ENCODE measurements around the gene COL18A1. TPM values are rescaled to one million over a fixed set of nuclear protein-coding genes. Genes with fewer than 3 reads are reported as not detected.

COL18A1 gene
- total and polyA plus RNA-seq, 2 of the 8 experiments (the other 6 are each of a cell fraction or from before 2014, with no cell fraction given): 145 to 201 TPM

DNA sequence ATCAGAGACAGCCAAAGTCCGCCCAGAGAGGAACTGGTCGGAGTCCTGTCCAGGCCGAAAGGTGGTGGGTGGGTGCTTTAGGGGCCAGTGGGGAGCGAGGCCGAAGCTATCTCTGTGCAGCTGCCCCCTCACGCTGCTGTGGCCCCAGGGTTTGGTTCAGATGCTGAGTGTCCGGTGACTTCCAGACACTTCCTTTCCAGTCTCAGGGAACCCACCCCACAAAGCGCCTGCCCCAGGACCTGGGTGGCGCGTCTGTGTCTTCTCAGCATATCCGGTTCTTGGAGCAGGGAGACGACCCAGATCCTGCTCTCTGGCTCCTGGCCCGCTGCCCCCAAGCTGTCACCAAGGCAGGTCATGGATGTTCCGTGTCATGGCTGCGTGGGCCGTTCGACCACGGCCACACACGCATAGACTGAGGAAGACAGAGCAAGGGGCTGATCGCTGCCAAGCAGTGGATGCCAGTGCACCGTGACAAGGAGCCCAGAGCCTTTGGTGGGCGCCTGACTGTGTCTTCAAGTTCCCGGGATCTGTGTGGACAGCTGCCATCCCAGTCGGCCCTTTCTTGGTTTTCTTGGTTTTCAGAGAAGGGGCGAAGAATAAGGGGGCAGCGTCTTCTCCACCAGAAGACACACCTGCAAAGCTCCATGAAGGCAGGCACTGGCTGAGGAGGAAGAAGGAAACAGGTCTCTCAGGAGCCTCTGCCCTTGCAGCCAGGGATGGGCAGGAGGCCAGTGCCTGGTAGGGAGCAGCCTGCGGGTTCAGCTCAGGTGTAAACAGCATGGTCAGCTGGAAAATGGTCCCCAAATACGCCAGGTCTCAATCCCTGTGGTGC is 22.9 kb upstream of the COL18A1 start:
- Histone ChIP-seq H3K4ac (replicated peaks; ENCODE audit: insufficient read length, low read depth, low read length) (no peak overlapping the region), H4K5ac (ENCODE audit: insufficient read length, low read depth, low read length) (no peak overlapping the region), H3K4me2 (ENCODE audit: insufficient read depth in 1 of 2, low read depth in 2 of 2, low read length in 2 of 2) (no peak overlapping the region), H2AK5ac (ENCODE audit: low read depth, low read length) (no peak overlapping the region), H3K36me3 (ENCODE audit: control insufficient read depth in 2 of 4, insufficient read depth in 4 of 4, low read length in 3 of 4) (no peaks in the 10 kb centered on the region), H3K9ac (replicated peaks in 1 of 4; ENCODE audit: extremely low read depth in 1 of 4, low read depth in 3 of 4, low read length in 3 of 4) (no peak overlapping the region), H3K18ac (ENCODE audit: extremely low read depth, low read length) (no peak overlapping the region), H4K91ac (replicated peaks; ENCODE audit: insufficient read length, low read length) (no peak overlapping the region), H2BK12ac (ENCODE audit: low read depth, low read length) (peak overlapping the region; percentile 43; the same call in 1 of the 2 replicates), H3K56ac (replicated peaks; ENCODE audit: insufficient read length, low read depth, low read length) (no peak overlapping the region), H4K20me1 (replicated peaks in 1 of 2; ENCODE audit: control insufficient read depth in 1 of 2, insufficient read depth in 2 of 2, low read length in 2 of 2) (no peaks in the 10 kb centered on the region), H2BK20ac (ENCODE audit: low read length) (no peak overlapping the region), H2AFZ (ENCODE audit: low read length) (no peak overlapping the region), H3K79me1 (ENCODE audit: low read depth, low read length) (no peaks in the 10 kb centered on the region), H3K14ac (ENCODE audit: insufficient read length) (no peak overlapping the region), H3K27me3 (replicated peaks in 1 of 4; ENCODE audit: control insufficient read depth in 3 of 4, extremely low read depth in 1 of 4, insufficient read depth in 3 of 4, low read length in 3 of 4) (no peaks in the 10 kb centered on the region; a peak in 1 of 7 replicates), H3K79me2 (ENCODE audit: control insufficient read depth in 1 of 2, insufficient read depth in 2 of 2, low read length in 2 of 2) (no peaks in the 10 kb centered on the region), H3K9me3 (ENCODE audit: insufficient read depth in 2 of 2, low read depth in 1 of 2, low read length in 1 of 2) (peaks cover 6% of the 10 kb centered on the region in 2 experiments; a peak in 3 of 4 replicates), H4K8ac (ENCODE audit: extremely low read depth, insufficient read depth, low read length) (0 out of 2 replicates have a peak overlapping the region, but pooled peaks have one; percentile 14), H2BK15ac (ENCODE audit: low read length) (peak overlapping the region; percentile 46; the same call in 1 of the 2 replicates), H2BK120ac (replicated peaks; ENCODE audit: low read depth, low read length) (no peak overlapping the region), H3K23me2 (ENCODE audit: low read depth, low read length) (no peaks in the 10 kb centered on the region), H3K27ac (ENCODE audit: low read depth, low read length) (no peak overlapping the region), H3K4me3 (ENCODE audit: extremely low read depth in 1 of 4, insufficient read depth in 2 of 4, low read depth in 3 of 4, low read length in 4 of 4) (no peak overlapping the region), H3K23ac (ENCODE audit: insufficient read length) (no peak overlapping the region), H2BK5ac (ENCODE audit: low read depth, low read length) (no peak overlapping the region), H3K4me1 (replicated peaks in 1 of 4; ENCODE audit: control insufficient read depth in 3 of 4, insufficient read depth in 4 of 4, low read length in 3 of 4) (peaks cover 6 to 7% (median 7%) of the 10 kb centered on the region in 4 experiments)
- no peak for FAIRE-seq
- ChIA-PET POLR2A (ENCODE audit: partially characterized antibody) (no interaction called here), CTCF (ENCODE audit: partially characterized antibody) (interaction anchor here (0.7 to 3.3 kb wide), 6 partner anchors 8 to 90 kb away, joined by 3 to 10 read pairs (median 3); no protein-coding TSS in a partner anchor)
- DNase-seq (ENCODE audit: low read depth in 1 of 2, low spot score in 2 of 2): no peak
- TF ChIP-seq BACH1 (IDR thresholded peaks at IDR 0.05; ENCODE audit: low read length) (no peak), POU5F1 (IDR thresholded peaks at IDR 0.05; ENCODE audit: low read depth, low read length) (no peak), MAX (IDR thresholded peaks at IDR 0.05) (no peak), JUND (IDR thresholded peaks at IDR 0.05; ENCODE audit: low read length) (no peak), CHD1 (IDR thresholded peaks at IDR 0.05; ENCODE audit: low read depth, low read length) (no peak), HDAC2 (IDR thresholded peaks at IDR 0.05; ENCODE audit: borderline replicate concordance in 1 of 2, low read depth in 2 of 2, low read length in 2 of 2) (no peak), HDAC6 (IDR thresholded peaks at IDR 0.05; ENCODE audit: low read depth, low read length) (no peak), POLR2AphosphoS5 (IDR thresholded peaks at IDR 0.05; ENCODE audit: low read depth, low read length) (no peak), TCF12 (IDR thresholded peaks at IDR 0.05; ENCODE audit: low read depth, low read length) (no peak), SIRT6 (IDR thresholded peaks at IDR 0.05; ENCODE audit: low read length) (no peak), CTBP2 (IDR thresholded peaks at IDR 0.05; ENCODE audit: borderline replicate concordance, insufficient read depth, insufficient read length, low read length) (no peak), ATF3 (IDR thresholded peaks at IDR 0.05; ENCODE audit: insufficient read depth, low read depth, low read length) (no peak)
- WGBS, 2 experiments (ENCODE audit: extremely low coverage in 1 of 2, insufficient coverage in 1 of 2, insufficient read length in 1 of 2, insufficient replicate concordance in 2 of 2, low coverage in 1 of 2, low lambda C conversion rate in 2 of 2, missing lambda C conversion rate in 1 of 2): 89% methylated on average over 26 of the region's 28 CpGs; no CpG with 5 or more reads in 1 of the 2 experiments

Data from H1 (cell line).